SK-N-SH (cell line): ENCODE measurements around the gene SSBP2.

ENCODE experiments used
- CTCF ChIP-seq: fragments of 200-600 bp; sonication (generic); IDR thresholded peaks from 2 replicates; pipeline ENCODE4 v1.6.1; 2017; ENCODE audit warnings: antibody characterized with exemption, mild to moderate bottlenecking, moderate library complexity
- MEF2A ChIP-seq: IDR thresholded peaks from 2 replicates; pipeline ENCODE4 v1.4.0; 2012; ENCODE audit warnings: low read depth, borderline replicate concordance
- POLR2AphosphoS5 ChIP-seq: IDR thresholded peaks from 2 replicates; pipeline ENCODE4 v1.6.1; 2012; ENCODE audit warnings: low read depth, low read length
- USF2 ChIP-seq: fragments of 150-350 bp; IDR thresholded peaks from 2 replicates; pipeline ENCODE4 v1.6.1; 2017; ENCODE audit warnings: antibody characterized with exemption, low read length, low read depth, borderline replicate concordance
- ZBTB33 ChIP-seq: IDR thresholded peaks from 2 replicates; pipeline ENCODE4 v1.4.0; 2012; ENCODE audit warnings: low read depth, borderline replicate concordance

- TF ChIP-seq USF2 (no peak), MEF2A (no peak), POLR2AphosphoS5 (no peak), ZBTB33 (no peak), CTCF (no peak)
Observed at GRCh38 chr5:81469676-81470075, 281.2 kb downstream of the SSBP2 start.
